Calu3 (cell line): ENCODE data around the gene PIM2. TPM values are rescaled to one million over a fixed set of nuclear protein-coding genes. Genes with fewer than 3 reads are reported as not detected.

Experiments used
- BruUV-seq: library from RNA; stranded (reverse); fragments of 400-500 nt; replicated peaks from 2 replicates; lab custom pipeline; 2021; lab: Mats Ljungman, UMichigan
- CTCF ChIA-PET: fragments of 300-600 bp; sonication (Branson Sonifier 250); formaldehyde crosslinking; loops from one replicate; lab custom pipeline; 2022; ENCODE audit warnings: antibody characterized with exemption; lab: Charles Lee
- DNase-seq: peaks from one replicate; pipeline ENCODE4 v3.0.0; 2022
- H3K27ac Mint-ChIP-seq: one replicate; pipeline ENCODE4 v1.8.0; 2022; ENCODE audit warnings: mixed read lengths; ENCODE audit not compliant: unreplicated experiment
- H3K27me3 Mint-ChIP-seq: one replicate; pipeline ENCODE4 v1.8.0; 2022; ENCODE audit warnings: mixed read lengths; ENCODE audit not compliant: unreplicated experiment
- H3K36me3 Mint-ChIP-seq: one replicate; pipeline ENCODE4 v1.8.0; 2022; ENCODE audit warnings: mild to moderate bottlenecking, moderate library complexity, mixed read lengths; ENCODE audit not compliant: insufficient read depth, unreplicated experiment
- H3K4me1 Mint-ChIP-seq: one replicate; pipeline ENCODE4 v1.8.0; 2022; ENCODE audit warnings: mild to moderate bottlenecking, low read depth, mixed read lengths; ENCODE audit not compliant: unreplicated experiment
- H3K4me3 Mint-ChIP-seq: one replicate; pipeline ENCODE4 v1.8.0; 2022; ENCODE audit warnings: mild to moderate bottlenecking, low read depth, moderate library complexity, mixed read lengths; ENCODE audit not compliant: unreplicated experiment
- H3K9me3 Mint-ChIP-seq: one replicate; pipeline ENCODE4 v1.8.0; 2022; ENCODE audit warnings: low read depth, mixed read lengths; ENCODE audit not compliant: unreplicated experiment
- intact Hi-C: fragments of 100-400 bp; cut with micrococcal nuclease; formaldehyde crosslinking; loops from one replicate; pipeline ENCODE4 v1.10.0; 2022; ENCODE audit not compliant: unreplicated experiment
- total RNA-seq: library from RNA; stranded (reverse); gene quantifications from 2 replicates; pipeline ENCODE4 v1.2.3, GENCODE V29; 2022
- TF ChIP-seq, protein P1 (sequence below): fragments of 200-600 bp; IDR thresholded peaks from one replicate; pipeline ENCODE4 v1.8.0; 2022; ENCODE audit warnings: antibody characterized with exemption; ENCODE audit not compliant: unreplicated experiment

PIM2 gene
- total RNA-seq, 1 experiment from 2014 or later, result 13.9 TPM

DNA sequence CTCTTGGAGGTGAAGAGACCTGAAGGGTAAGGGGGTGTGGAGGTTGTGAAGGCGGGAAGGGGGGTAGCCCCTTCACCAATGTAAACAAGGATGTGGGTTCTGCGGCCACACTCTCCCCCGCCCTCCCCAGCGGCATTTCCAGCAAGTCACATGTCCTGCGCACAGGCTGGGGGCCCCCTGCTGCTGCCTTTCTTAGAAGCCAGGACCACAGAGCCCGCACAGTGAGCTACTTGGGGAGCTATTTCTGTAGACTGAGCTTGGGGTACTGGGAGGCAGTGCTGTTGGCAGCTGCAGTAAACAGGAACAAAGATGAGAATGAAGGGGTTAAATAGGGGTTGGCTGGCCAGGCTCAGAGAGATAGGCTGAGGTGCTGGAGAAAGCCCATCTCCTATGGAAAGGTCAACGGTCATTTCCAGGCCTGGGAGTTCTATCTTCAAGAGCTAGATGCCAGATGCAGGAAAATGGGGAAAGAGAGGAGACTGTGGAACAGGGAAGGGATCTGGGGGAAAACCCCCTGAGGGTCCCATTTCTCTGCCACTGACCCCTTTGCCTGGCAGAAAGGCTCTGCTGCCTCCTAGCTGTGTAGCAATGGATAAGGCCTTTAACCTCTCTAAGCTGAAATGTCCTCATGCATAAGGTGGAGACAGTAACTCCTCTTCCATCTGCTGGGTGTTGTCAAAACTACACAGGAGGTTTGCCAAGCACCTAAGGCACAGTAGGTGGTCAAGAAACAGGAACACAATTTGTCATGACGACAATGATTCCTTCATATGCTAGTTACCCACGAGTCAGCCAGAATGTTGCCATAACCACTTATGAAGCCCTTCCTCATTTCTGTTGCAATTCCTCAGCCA is 18.5 kb upstream of the PIM2 start:
- intact Hi-C loops, result no loop called here
- Mint-ChIP-seq H3K27me3 (no peaks in the 10 kb centered on the region), H3K4me1 (no peaks in the 10 kb centered on the region), H3K4me3 (no peak overlapping the region), H3K27ac (no peak overlapping the region), H3K9me3 (no peaks in the 10 kb centered on the region), H3K36me3 (peaks cover 35% of the 10 kb centered on the region)
- no TSS peak for BruUV-seq
- CTCF ChIA-PET, result no interaction called here
- TF ChIP-seq, protein P1, sequence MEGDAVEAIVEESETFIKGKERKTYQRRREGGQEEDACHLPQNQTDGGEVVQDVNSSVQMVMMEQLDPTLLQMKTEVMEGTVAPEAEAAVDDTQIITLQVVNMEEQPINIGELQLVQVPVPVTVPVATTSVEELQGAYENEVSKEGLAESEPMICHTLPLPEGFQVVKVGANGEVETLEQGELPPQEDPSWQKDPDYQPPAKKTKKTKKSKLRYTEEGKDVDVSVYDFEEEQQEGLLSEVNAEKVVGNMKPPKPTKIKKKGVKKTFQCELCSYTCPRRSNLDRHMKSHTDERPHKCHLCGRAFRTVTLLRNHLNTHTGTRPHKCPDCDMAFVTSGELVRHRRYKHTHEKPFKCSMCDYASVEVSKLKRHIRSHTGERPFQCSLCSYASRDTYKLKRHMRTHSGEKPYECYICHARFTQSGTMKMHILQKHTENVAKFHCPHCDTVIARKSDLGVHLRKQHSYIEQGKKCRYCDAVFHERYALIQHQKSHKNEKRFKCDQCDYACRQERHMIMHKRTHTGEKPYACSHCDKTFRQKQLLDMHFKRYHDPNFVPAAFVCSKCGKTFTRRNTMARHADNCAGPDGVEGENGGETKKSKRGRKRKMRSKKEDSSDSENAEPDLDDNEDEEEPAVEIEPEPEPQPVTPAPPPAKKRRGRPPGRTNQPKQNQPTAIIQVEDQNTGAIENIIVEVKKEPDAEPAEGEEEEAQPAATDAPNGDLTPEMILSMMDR, result no peak
- no peak for DNase-seq

DNA sequence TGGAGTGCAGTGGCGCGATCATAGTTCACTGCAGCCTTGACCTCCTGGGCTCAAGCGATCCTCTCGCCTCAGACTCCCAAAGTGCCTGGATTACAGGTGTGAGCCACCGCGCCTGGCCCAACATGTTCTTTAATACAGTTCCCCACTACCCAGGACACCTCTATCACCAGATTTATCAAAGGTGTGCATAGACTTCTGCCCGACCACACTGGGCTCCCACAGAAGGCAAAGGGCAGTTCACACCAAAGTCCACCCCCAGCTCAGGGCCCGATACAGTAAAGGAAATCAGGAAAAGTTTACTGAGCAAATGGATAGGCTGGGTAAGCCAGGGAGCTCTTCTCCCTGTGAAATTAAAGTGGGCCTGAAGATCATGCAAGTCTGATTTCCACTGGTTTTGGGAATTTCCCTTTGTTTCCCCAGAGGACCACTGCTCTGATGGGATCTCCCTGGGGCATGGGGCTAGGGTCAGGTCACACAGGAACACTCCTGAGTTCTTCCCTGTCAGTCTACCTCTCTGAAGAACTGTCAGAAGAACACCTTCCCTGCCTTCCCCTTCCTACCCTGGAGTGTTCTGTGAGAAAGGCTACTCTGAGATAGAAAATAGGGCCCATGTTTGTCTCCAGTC is 17.7 kb upstream of the PIM2 start:
- H3K36me3 Mint-ChIP-seq, result peaks cover 39% of the 10 kb centered on the region
- no peaks in the 10 kb centered on the region for H3K27me3 Mint-ChIP-seq
- H3K4me3 Mint-ChIP-seq, result no peak overlapping the region
- no peaks in the 10 kb centered on the region for H3K4me1 Mint-ChIP-seq
- BruUV-seq, result no TSS peak
- no peak overlapping the region for H3K27ac Mint-ChIP-seq
- H3K9me3 Mint-ChIP-seq, result no peaks in the 10 kb centered on the region
- CTCF ChIA-PET, result no interaction called here
- DNase-seq, result no peak
- intact Hi-C loops, result no loop called here
- TF ChIP-seq, protein P1, result no peak

DNA sequence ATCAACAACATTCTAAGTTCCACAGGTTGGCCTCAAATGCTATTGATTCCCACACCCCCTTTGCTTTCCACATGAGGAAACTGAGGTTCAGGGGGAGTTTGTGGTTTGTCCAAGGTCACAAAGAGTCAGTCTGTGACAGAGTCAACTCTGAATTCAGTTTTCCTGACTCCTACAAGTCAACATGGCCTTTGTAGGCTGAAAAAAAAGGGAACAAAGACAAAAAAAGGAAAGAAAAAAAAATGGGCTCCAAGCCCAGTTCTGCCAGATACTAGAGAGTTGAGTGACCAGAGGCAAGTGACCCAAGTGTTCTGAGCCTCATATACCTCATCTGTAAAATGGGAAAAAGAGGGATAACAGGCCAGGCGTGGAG is 16.5 kb upstream of the PIM2 start:
- TF ChIP-seq, protein P1, result no peak
- DNase-seq, result no peak
- intact Hi-C loops, result no loop called here
- Mint-ChIP-seq H3K9me3 (no peaks in the 10 kb centered on the region), H3K27me3 (no peaks in the 10 kb centered on the region), H3K4me1 (no peaks in the 10 kb centered on the region), H3K4me3 (no peak overlapping the region), H3K27ac (no peak overlapping the region), H3K36me3 (peaks cover 37% of the 10 kb centered on the region)
- CTCF ChIA-PET, result no interaction called here
- BruUV-seq, result no TSS peak

DNA sequence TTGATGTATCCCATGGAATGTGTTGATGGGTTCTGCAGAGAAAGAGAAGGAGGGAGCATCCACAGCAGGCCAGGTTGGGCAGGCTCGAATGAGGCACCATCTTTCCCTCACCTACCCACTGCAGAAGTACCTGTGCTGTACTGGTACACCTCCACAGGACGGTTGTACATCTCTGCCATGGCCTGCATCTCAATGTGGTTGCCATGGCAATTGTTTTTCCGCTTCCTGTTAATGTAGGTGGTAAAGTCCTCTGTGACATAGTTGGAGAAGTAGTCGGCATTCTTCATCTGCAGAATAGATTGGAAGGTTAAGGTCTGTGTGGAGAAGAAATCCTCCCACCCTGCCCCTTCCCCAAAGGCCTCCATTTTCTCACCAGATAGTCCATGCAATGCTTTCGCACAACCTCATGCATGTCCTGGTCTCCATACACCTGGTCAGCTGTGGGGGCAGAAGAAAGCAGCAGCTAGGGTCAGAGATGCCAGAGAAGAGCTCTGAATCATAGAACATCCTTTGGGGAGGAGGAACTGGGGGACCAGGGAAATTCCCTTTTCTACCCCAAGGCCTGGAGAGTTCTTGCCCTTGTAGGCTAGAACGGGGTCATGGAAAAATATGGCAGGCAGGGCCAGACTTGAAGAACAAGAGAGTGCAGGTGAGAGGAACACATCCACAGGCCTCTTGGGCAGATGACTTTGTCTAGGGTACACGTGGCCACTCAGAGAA is 15.9 kb upstream of the PIM2 start:
- Mint-ChIP-seq H3K9me3 (no peaks in the 10 kb centered on the region), H3K27ac (no peak overlapping the region), H3K4me1 (no peaks in the 10 kb centered on the region), H3K36me3 (peaks cover 33% of the 10 kb centered on the region), H3K27me3 (no peaks in the 10 kb centered on the region), H3K4me3 (no peak overlapping the region)
- TF ChIP-seq, protein P1, result no peak
- intact Hi-C loops, result no loop called here
- no peak for DNase-seq
- CTCF ChIA-PET, result no interaction called here
- no TSS peak for BruUV-seq
